GM19467 (cell line): ENCODE measurements around the gene WDR43.

ENCODE experiments used
- ATAC-seq: cut with Tn5 transposase; IDR thresholded peaks from one replicate; pipeline ENCODE4 v1.9.1; 2021; ENCODE audit warnings: mild to moderate bottlenecking, moderate library complexity; ENCODE audit not compliant: unreplicated experiment

Gene WDR43

GRCh38 chr2:28991460-28991859, 97.0 kb downstream of the WDR43 start:
- ATAC-seq: no peak

- ATAC-seq: no peak
Measured at GRCh38 chr2:28993206-28993960, 98.9 kb downstream of the WDR43 start.

- no peak for ATAC-seq
Measured at GRCh38 chr2:28994074-28994473, 99.6 kb downstream of the WDR43 start.

- ATAC-seq: no peak
Measured at GRCh38 chr2:28994679-28995078, 100.2 kb downstream of the WDR43 start.

GRCh38 chr2:28995765-28996750, 101.6 kb downstream of the WDR43 start:
- no peak for ATAC-seq

GRCh38 chr2:28997237-28997846, 102.9 kb downstream of the WDR43 start:
- ATAC-seq: no peak
